Kasumi-1 (cell line): ENCODE data around the gene RAMP3.
"Not testable (repeated sequence)": the region's sequence is repeated elsewhere in the genome, so short reads cannot be mapped to it uniquely, and the experiment has no call there.

ENCODE experiments used
- DNase-seq, 2 experiments: peaks; one replicate each; lab custom pipeline; 2025; lab: John Stamatoyannopoulos, UW

RAMP3 gene

GRCh38 chr7:45156516-45157272 lies 897 bp upstream of the RAMP3 start:
- no peak for DNase-seq

DNA sequence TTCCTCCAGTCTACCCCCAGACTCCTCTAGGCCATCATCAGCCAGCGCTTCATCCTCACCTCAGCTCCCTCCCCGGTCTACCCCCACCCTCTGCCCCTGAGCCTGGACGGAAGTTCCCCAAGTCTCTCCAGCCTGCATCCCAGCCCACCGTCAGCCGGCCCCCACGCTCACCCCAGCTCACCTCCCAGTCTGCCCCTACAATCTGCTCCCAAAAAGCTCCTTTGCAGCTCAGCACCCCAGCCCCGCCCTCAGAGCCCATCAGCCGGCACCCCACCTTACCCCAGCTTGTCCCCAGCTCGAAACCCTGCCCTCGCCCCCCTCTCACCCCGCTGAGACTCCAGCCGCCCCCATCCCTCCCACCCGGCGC lies 322 bp upstream of the RAMP3 start:
- no peak for DNase-seq

- no peak for DNase-seq
Measured at GRCh38 chr7:45158471-45158870, 880 bp downstream of the RAMP3 start.

DNA sequence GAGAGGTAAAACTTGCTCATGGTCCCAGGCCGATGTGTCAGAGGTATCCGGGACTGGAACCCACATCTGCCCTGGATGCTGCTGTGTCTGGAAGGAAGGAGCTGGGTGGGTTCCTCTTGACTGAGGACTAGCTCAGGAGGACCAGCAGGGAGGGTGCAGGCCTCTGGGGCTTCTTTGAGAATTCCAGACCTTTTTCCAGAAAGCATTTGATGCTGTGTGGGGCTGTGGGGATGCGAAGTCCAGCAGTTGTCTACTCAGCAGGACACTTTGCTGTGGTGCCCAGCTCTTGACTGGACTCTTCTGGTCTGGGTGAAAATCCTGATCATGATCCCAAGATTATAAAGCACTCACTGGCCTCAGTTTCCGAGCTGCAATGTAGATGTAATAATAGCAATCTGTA lies 1.7 kb downstream of the RAMP3 start:
- DNase-seq: no peak

DNA sequence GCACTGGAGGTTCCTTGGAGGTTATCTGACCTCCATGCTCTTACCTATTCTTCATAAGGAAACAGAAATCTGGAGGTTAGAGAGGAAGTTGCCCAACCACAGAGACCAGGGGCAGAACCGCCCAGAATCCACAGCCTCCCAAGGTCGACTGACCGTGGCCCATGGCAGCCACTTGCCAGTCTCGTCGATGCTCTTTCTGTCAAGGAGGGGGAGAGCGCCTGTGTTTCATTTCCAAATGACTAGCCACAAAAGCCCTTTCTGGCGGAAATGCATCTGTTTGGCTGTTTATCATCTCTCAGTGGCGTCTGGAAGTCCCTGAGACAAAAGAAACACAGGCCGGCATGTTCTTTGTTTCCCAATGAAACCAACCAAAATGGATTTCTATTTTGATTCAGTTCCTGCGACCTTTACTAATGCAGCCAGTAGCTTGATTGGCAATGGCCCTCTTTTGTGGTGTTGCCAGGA lies 2.9 kb downstream of the RAMP3 start:
- DNase-seq: no peak

GRCh38 chr7:45161138-45161537 lies 3.5 kb downstream of the RAMP3 start:
- DNase-seq: no peak

DNA sequence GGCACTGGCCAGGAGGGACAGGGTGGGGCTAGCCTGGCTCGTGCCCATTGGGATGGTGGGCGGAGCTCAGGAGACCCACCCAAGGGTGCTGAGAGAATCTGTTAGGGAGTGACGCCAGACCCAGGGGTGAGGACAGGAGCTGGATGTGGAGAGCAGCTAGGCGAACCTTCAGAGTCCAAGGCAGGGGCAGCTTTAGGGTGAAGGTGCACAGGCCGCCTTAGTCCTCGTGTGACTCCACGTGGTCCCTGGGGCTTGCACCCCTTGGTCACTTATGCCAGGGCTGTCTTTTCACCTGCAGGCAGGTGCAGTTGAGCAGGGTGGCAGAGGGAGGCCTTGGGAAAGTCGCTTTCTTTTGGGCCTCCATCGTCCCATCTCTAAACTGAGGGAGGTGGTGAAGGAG lies 4.3 kb downstream of the RAMP3 start:
- DNase-seq: no peak

GRCh38 chr7:45162311-45162845 lies 4.8 kb downstream of the RAMP3 start:
- DNase-seq: no peak

- no peak for DNase-seq
Measured at GRCh38 chr7:45162943-45163691, 5.5 kb downstream of the RAMP3 start.

DNA sequence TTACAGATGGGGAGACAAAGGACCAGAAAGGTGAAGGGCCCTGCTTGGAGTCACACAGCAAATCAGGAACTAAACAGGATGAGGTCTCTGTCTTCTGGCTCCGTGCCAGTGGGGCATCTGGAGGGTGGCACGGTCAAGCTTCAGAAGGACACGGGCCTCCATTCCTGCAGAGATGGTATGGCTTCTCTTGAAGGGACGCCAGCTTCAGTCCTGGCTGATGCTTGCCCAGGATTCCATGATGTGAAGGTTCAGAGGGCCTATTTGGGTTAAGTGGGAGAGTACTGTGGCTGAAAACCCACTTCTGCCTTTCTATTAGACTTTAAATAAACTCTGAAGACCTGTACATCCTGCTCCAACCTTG lies 6.1 kb downstream of the RAMP3 start:
- no peak for DNase-seq

DNA sequence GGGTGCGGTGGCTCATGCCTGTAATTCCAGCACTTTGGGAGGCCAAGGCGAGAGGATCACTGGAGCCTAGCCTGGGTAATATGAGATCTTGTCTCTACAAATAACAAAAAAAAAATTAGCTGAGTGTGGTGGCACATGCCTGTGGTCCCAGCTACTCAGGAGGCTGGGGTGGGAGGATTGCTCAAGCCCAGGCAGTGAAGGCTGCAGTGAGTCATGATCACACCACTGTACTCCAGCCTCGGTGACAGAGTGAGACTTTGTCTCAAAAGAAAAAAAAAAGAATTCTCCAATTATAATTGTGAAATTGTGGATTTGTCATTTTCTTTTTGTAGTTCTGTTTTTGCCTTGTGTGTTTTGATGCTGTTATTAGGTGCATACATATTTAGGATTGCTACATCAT lies 6.7 kb downstream of the RAMP3 start:
- not testable (repeated sequence) for DNase-seq

DNA sequence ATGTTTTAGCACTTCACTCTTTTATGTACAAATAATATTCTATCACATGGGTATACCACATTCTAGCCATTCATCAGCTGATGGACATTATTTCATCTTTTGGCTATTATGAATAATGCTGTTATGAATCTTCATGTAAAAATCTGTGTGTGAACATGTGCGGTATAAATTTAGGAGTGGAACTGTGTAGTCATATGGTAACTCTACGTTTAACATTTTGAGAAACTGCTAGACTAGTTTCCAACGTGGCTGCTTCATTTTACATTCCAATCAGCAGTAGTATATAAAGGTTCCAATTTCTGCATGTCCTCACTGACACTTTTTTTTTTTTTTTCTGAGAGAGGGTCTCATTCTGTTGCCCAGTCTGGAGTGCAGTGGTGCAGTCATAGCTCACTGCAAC lies 8.3 kb downstream of the RAMP3 start:
- DNase-seq: no peak

DNA sequence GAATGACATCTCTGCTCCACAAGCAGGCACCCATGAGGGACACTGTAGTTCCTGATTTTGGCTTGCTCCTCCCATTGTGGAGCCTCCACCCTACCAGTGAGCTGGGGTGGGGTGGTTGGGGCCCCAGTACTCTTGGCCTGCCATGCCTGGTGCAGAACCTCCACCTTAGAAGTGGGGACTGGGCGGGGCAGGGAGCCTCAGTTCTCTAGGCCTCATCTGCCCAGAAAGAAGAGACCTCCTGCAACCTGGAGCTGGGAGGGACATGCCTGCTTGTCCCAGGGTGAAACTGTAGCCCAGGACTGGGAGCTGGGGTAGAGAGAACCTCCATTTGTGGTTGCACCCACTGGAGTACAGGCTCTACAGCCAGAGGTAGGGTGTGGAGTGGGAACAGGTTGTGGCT lies 14.4 kb downstream of the RAMP3 start:
- no peak for DNase-seq

DNA sequence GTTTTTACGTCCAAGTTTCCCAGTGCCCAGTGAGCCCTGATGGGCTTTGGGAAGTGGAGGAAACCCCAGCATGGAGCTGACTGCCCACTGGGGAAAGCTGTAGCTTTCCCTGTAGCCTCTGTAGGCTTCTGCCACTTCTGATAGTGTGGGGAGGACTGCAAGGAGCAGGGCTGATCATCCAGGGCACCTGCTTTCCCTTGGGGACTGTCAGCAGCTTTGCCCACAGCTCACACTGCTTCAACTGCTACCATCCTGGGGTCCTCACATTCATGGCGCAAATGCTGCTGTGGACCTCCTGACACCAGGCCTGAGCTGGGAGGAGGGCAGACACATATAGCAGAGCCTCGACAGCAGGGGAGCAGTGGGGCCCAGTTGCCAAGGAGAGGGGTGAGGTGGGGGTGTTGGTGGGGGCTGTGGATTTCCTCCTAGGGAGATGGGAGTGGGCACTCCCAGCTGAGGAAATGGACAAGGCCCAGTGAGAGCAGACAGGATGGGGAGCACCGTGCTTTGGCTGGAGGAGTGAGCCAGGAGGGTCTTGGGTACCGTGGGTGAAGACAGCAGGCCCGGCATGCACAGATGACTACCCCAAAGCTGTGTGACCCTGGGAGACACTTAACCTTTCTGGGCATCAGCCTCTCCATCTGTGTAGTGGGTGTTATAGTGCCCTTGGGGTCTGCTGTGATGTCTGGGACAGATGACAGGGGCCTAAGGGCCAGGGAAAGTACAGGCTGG lies 16.2 kb downstream of the RAMP3 start:
- no peak for DNase-seq

DNA sequence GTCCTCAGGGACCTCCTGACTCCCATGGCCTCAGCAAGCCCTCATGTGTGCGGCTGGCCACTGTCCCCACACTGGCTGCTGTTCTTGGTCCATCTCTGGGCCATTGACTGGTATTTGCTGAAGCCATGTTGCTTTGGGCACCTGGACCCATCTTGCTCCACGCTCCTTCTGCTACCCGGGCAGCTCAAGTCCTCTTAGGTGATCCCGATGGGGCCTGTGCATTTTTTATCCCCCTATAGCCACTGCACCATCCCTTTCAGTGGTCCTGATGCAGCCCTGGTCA lies 16.7 kb downstream of the RAMP3 start:
- DNase-seq: no peak

- no peak for DNase-seq
Measured at GRCh38 chr7:45174966-45175765, 17.6 kb downstream of the RAMP3 start.

- no peak for DNase-seq
Measured at GRCh38 chr7:45176091-45176490, 18.5 kb downstream of the RAMP3 start.

- DNase-seq: no peak
Measured at GRCh38 chr7:45176886-45177731, 19.5 kb downstream of the RAMP3 start.

- no peak for DNase-seq
Measured at GRCh38 chr7:45177801-45178200, 20.2 kb downstream of the RAMP3 start.

DNA sequence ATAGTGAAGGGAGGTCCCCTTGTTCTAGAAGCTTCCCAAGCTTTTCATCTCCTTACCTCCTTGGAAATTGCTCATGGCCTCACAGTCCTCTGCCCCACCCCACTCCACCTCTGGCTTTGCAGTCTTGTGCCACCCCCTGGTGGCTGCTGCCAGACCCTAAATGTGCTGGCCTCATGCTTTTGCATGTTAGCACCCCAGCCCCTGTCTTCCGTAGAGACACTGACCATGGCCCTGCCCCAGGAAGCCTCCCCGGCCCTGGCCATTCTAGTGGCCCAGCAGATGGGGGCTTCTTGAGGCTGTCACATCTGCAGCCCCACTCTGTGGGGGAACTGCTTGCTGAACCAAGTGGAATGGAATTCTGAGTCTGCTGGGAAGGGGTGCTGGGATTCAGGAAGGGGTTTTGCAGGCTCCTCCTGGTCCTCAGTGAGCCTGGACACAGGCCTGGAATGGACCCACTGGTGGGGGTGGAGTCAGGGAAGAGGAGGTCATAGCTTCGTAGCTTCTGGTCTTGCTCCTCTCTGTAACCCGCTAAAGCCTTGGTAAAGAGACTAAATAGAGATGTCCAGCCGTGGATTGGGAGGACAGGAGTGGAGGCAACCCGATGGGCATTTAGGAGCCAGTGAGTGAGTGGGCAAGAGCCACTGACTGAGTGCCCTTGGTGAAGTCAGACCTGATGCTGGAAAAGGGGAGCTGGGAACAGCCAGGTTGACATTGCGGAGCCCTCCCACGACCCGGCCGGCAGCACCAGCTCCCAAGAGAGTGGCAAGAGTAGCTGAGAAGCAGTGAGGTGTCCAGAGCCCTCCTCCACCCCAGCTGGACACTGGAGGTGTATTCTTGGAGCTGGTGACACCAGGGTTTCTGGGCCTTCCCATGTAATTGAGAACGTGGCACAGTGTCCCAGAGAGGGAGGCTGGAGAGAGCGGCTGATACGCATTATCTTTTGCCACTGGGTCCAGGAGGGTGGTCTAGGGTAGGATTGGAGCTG lies 20.9 kb downstream of the RAMP3 start:
- DNase-seq: peak in 1 of 2 experiments; percentile 14
